Activated T-cell treated with anti-CD3 and anti-CD28 coated beads, Interleukin-2, amount 50 U/mL, for 72 hours (primary cell): Measurements from ENCODE around the gene TESK1. TPM values are rescaled to one million over a fixed set of nuclear protein-coding genes. Genes with fewer than 3 reads are reported as not detected.

ENCODE experiments used
- total RNA-seq, 2 donors: library from RNA; stranded (reverse); gene quantifications; one replicate each; pipeline ENCODE4 v1.2.3, GENCODE V29; 2022

The TESK1 gene
- total RNA-seq, 2 donors from 2014 or later, result 39.9 to 45.5 TPM

Other genes with a start within 250 kb of the TESK1 start
- 1 to 10 TPM; 3.8 to 5.3 TPM for gene RUSC2, start 115.2 kb upstream of the TESK1 start, total RNA-seq
- 10 to 100 TPM; 28.7 to 31.9 TPM for gene CD72, start 13.2 kb downstream of the TESK1 start, total RNA-seq
- 10 to 100 TPM; 61.4 to 65.6 TPM for gene SIT1, start 45.7 kb downstream of the TESK1 start, total RNA-seq
- 1,000 to 10,000 TPM; 5,353 to 9,709 TPM for gene RMRP, start 52.8 kb downstream of the TESK1 start, total RNA-seq
- 10 to 100 TPM in 1 of 2 donors, 1 to 10 TPM in 1; 9.5 to 10.8 TPM for gene CCDC107, start 53.0 kb downstream of the TESK1 start, total RNA-seq
- 10 to 100 TPM; 12.0 to 15.1 TPM for gene ARHGEF39, start 59.9 kb downstream of the TESK1 start, total RNA-seq
- 1 to 10 TPM in 1 of 2 donors, under 1 TPM in 1; 0.65 to 1.6 TPM for gene CA9, start 68.7 kb downstream of the TESK1 start, total RNA-seq
- gene TPM2, start 84.7 kb downstream of the TESK1 start, total RNA-seq, result 1 to 10 TPM; 5.4 to 7.8 TPM
- 100 to 1,000 TPM; 200 to 235 TPM for gene TLN1, start 126.9 kb downstream of the TESK1 start, total RNA-seq
- 10 to 100 TPM; 30.7 to 33.1 TPM for gene CREB3, start 127.4 kb downstream of the TESK1 start, total RNA-seq
- gene GBA2, start 144.0 kb downstream of the TESK1 start, total RNA-seq, result 10 to 100 TPM; 37.7 to 38.4 TPM
- gene RGP1, start 144.0 kb downstream of the TESK1 start, total RNA-seq, result 10 to 100 TPM; 32.5 TPM
- not detected for gene MSMP, start 149.0 kb downstream of the TESK1 start, total RNA-seq
- gene NPR2, start 186.3 kb downstream of the TESK1 start, total RNA-seq, result 10 to 100 TPM in 1 of 2 donors, 1 to 10 TPM in 1; 6.7 to 11.5 TPM
- gene SPAG8, start 207.0 kb downstream of the TESK1 start, total RNA-seq, result 1 to 10 TPM; 1.1 to 1.4 TPM
- gene HINT2, start 209.8 kb downstream of the TESK1 start, total RNA-seq, result 10 to 100 TPM; 69.2 to 80.9 TPM
- gene FAM221B, start 223.5 kb downstream of the TESK1 start, total RNA-seq, result not detected
- 1 to 10 TPM; 8.4 to 9.1 TPM for gene TMEM8B, start 224.0 kb downstream of the TESK1 start, total RNA-seq